Neutrophil (primary cell): ENCODE measurements around the gene GTF3C1.

Experiments
- H3K27ac ChIP-seq: fragments of 200-600 bp; sonication (generic); 2 replicates; pipeline ENCODE4 v1.5.1; 2016; ENCODE audit warnings: mild to moderate bottlenecking, moderate library complexity
- H3K27me3 ChIP-seq: fragments of 200-600 bp; sonication (generic); 2 replicates; pipeline ENCODE4 v1.6.0; 2016; ENCODE audit warnings: mild to moderate bottlenecking
- H3K36me3 ChIP-seq: fragments of 200-600 bp; sonication (generic); 2 replicates; pipeline ENCODE4 v1.5.1; 2017
- H3K4me1 ChIP-seq, 2 experiments: fragments of 200-600 bp in 1 of 2; sonication (generic) in 1 of 2; 1 replicate in 1 of 2; 2 replicates in 1 of 2; pipeline versions ENCODE4 v1.5.1 to v1.6.1; 2013 to 2016; ENCODE audit warnings: low read depth in 1 of 2, low read length in 1 of 2, mild to moderate bottlenecking in 1 of 2, moderate library complexity in 1 of 2; ENCODE audit not compliant: control insufficient read depth in 1 of 2, insufficient read depth in 1 of 2
- H3K4me3 ChIP-seq, 2 experiments: fragments of 200-600 bp in 1 of 2; sonication (generic) in 1 of 2; 1 replicate in 1 of 2; 2 replicates in 1 of 2; pipeline ENCODE4 v1.5.1; 2013 to 2016; ENCODE audit warnings: low read depth in 1 of 2, low read length in 1 of 2, mild to moderate bottlenecking in 1 of 2, moderate library complexity in 1 of 2
- H3K9me3 ChIP-seq: fragments of 200-600 bp; sonication (generic); 2 replicates; pipeline ENCODE4 v1.5.1; 2016
- TF ChIP-seq, protein P1 (sequence below): fragments of 200-600 bp; sonication (generic); IDR thresholded peaks from 2 replicates; pipeline ENCODE4 v1.5.1; 2016; ENCODE audit warnings: antibody characterized with exemption

Gene GTF3C1

DNA sequence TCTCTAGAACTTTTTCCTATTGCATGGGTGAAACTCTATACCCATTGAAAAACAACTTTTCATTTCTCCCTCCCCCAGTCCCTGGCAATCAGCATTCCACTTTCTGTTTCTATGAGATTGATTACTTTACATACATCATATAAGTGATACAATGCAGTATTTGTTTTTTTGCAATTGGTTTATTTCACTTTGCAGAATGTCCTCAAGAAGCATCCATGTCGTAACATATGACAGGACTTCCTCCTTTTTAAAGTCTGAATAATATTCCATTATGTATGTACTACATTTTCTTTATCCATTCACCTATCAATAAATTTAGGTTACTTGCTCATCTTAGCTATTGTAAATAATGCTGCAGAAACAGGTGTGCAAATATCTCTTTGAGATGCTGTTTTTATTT is 139.0 kb downstream of the GTF3C1 start:
- no peak overlapping the region for H3K27ac ChIP-seq
- no peaks in the 10 kb centered on the region for H3K9me3 ChIP-seq
- TF ChIP-seq, protein P1, sequence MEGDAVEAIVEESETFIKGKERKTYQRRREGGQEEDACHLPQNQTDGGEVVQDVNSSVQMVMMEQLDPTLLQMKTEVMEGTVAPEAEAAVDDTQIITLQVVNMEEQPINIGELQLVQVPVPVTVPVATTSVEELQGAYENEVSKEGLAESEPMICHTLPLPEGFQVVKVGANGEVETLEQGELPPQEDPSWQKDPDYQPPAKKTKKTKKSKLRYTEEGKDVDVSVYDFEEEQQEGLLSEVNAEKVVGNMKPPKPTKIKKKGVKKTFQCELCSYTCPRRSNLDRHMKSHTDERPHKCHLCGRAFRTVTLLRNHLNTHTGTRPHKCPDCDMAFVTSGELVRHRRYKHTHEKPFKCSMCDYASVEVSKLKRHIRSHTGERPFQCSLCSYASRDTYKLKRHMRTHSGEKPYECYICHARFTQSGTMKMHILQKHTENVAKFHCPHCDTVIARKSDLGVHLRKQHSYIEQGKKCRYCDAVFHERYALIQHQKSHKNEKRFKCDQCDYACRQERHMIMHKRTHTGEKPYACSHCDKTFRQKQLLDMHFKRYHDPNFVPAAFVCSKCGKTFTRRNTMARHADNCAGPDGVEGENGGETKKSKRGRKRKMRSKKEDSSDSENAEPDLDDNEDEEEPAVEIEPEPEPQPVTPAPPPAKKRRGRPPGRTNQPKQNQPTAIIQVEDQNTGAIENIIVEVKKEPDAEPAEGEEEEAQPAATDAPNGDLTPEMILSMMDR: no peak
- no peaks in the 10 kb centered on the region for H3K36me3 ChIP-seq
- H3K27me3 ChIP-seq: no peaks in the 10 kb centered on the region
- peaks cover 13 to 23% of the 10 kb centered on the region in 2 experiments for H3K4me1 ChIP-seq
- H3K4me3 ChIP-seq: no peak overlapping the region
